COLO829 (cell line): ENCODE data around the gene SPRY1.

Experiments
- DNase-seq: peaks from one replicate; pipeline ENCODE4 v3.0.0; 2012; ENCODE audit warnings: low spot score

Gene SPRY1

DNA sequence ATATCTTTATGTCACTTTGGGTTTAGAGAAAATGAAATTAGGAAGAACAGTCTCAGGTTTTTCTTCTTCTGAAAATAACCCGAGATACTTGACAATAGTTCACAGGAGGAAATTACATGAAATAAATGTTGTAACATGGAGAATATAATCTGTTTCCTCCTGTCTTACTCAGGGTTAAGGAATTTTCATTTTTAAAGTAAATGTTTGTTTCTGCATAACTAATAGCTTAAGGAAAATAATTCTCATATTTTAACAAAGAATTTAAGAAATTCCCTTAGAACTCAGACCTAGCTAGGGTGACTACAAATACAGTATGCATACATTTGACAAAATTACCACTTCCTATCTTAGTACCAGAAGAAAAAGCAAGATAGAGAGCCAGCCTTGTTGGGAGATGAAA, 17.2 kb upstream of the SPRY1 start:
- no peak for DNase-seq

- no peak for DNase-seq
Observed at GRCh38 chr4:123380728-123381716, 15.6 kb upstream of the SPRY1 start.

DNA sequence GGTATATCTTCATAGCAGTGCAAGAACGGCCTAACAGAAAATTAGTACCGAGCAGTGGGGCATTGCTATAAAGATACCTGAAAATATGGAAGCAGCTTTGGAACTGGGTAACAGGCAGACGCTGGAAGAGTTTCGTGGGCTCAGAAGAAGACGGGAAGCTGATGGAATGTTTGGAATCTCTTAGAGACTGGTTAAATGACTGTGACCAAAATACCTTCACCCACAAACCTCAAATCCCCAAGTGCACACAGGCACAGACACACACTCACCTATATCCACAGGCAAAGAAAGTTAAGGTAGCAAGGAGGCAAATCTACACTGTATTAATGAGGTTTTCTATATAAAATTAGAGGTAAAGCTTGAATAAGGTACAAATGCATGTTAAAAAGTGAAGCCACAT, 14.6 kb upstream of the SPRY1 start:
- no peak for DNase-seq

- no peak for DNase-seq
Observed at GRCh38 chr4:123383566-123383965, 13.0 kb upstream of the SPRY1 start.

GRCh38 chr4:123386609-123387008, 10.0 kb upstream of the SPRY1 start:
- no peak for DNase-seq

DNA sequence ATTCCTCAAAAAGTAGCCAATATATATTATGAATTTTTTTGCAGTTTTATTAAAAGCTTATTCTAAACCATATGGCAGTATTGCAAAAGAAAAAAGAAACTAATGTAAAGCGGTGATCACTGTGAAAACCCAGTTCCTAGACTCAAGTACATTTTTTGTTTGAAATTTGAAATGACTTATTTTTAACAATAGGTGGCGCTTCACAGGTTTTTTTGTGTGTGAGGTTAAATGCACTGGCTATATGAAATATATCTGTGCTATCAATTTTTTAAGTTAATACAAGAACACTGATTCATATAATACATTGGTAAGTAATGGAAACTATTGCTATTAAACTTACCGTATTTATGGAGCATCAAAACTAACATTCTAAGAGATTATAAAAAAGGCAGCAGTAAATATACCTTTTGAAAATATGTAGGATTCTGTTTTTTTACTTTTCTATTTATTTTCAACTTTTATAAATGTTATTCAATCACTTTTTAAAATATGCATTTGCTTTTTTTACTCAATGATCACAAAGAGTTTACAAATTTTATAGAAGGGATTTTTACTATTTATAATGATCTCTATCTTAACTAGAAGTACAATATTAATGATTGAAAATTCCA, 5.6 kb upstream of the SPRY1 start:
- DNase-seq = no peak

- no peak for DNase-seq
Observed at GRCh38 chr4:123393721-123394120, 2.9 kb upstream of the SPRY1 start.

DNA sequence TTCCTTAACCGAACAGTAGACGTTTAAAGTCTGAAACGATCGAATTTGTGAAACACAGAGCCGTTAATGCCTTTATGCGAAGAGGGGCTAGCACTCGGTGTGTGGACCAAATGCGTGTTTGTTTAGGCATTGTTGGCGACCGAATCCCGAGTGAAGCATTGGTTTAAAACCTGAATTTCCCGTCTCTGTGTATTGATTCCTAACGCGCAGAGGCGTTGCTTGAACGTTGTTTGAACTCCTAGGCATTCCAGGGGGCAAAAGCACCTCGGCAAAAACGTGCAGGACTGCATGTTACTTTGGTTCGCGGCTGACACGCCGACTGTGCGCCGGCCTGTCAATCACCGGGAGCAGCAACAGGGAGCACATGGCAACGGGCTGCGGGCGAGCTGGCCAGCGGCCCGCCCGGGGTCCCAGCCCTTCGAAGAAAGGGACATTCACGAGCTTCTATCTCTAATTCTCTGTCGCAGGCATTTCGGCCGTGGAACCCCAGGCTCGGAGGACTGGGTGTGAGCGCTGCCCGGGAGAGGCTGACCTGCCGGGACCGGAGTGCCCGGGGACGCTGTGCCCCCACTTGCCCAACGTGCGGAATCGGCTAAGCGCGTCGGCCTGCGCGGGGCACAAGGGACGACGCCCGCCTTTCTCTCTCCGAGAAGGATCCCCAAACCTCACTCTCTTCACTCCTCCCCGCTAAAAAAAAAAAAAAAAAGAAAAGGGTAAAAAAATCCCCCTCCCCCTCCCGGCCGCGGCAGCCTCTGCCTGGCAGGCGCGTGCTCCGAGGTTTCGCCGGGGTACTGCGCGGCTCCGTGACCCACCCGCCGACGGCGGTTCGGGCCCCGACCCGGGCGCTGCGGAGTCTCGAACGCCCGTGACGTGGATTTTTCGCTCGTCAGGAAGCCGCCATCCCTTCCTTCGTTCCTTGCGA, 810 bp downstream of the SPRY1 start:
- DNase-seq = no peak

GRCh38 chr4:123398066-123398852, 1.7 kb downstream of the SPRY1 start:
- no peak for DNase-seq

- peak; percentile 60 for DNase-seq
Observed at GRCh38 chr4:123398853-123399626, 2.4 kb downstream of the SPRY1 start.

GRCh38 chr4:123399627-123400358, 3.2 kb downstream of the SPRY1 start:
- DNase-seq = no peak

- no peak for DNase-seq
Observed at GRCh38 chr4:123401271-123402120, 4.9 kb downstream of the SPRY1 start.

- DNase-seq = no peak
Observed at GRCh38 chr4:123402121-123402465, 5.5 kb downstream of the SPRY1 start.

- DNase-seq = no peak
Observed at GRCh38 chr4:123403080-123403604, 6.5 kb downstream of the SPRY1 start.

- DNase-seq = no peak
Observed at GRCh38 chr4:123404533-123404932, 7.9 kb downstream of the SPRY1 start.

DNA sequence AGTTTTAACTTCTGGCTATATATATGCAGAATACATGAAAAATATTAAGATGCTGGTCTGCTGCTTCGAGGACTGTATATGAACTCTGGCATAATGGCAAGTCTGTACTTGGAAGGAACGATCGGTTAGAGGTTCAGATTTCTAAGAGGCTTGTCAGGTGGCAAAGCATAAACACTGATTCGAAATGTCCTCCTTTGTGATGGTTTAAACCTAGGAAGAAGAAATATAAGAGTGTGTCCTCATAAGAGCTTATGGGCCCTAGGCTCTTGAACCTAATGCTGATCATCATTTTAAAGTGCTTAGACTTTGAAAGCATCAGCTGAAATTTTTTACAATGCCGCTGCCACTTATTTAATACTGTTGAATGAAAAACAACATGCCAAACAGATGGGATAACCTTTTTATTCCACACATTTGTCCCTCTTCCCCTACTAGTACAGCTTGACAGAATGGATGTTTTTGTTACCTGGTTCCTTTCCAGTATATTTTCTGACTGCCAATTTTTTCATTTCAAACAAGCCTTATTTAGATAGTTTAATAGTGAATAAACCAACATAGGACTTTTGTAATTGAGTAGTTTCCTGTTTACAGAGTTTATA, 8.8 kb downstream of the SPRY1 start:
- DNase-seq = no peak

DNA sequence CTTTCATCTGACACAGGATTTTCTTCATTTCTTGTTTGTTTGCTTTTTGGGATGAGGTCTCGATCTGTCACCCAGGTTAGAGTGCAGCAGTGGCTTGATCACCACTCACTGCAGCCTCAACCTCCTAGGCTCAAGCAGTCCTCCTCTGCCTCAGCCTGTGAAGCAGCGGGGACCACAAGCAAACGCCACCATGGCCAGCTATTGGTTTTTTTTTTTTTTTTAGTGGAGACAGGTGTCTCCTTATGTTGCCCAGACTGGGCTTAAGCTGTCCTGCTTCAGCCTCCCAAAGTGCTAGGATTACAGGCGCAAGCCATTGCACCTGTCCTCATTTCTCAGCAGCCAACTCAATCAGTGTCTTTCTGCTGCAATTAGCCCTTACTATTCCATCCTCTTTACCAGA, 10.3 kb downstream of the SPRY1 start:
- no peak for DNase-seq

DNA sequence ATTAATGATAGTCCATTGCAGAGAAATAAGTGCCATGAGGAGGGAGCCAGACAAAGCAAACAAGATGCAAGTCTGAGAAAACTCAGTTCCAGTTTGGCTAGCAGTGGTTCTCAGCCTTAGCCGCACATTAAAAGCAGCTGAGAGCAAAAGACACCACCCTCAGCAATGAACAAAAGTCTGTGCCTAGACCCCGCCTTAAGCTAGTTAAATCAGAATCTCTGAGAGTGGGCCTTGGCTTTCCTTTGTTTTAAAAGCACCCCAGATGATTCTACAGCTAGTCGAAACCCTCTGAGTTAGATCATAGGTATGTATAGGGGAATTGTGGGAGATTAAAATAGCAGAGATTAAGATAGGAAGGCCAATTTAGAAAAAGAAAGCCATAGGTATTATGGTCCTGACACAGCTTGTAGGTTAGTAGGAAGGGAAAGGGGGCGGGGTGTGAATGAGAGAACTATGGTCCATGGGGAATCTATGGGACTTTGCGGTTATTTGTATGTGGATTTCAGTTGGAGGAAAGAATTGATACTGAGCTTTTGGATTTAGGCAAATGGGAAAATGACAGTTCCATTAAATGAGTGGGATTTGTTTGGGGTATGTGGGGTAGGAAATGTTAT, 12.0 kb downstream of the SPRY1 start:
- no peak for DNase-seq
